GM12878 (cell line): Measurements from ENCODE around the gene EFCAB9. TPM values are rescaled to one million over a fixed set of nuclear protein-coding genes. Genes with fewer than 3 reads are reported as not detected.
A peak's percentile ranks its signal among the peaks of the same experiment; 100 is the strongest.

Experiments
- CHD2 ChIP-seq: IDR thresholded peaks from 2 replicates; pipeline ENCODE4 v1.6.1; 2011; ENCODE audit warnings: low read depth, low read length, improper control_type of control experiment, borderline replicate concordance
- CREB1 ChIP-seq: IDR thresholded peaks from 2 replicates; pipeline ENCODE4 v1.6.1; 2012; ENCODE audit warnings: low read depth, mild to moderate bottlenecking, inconsistent platforms
- DPF2 ChIP-seq: fragments of 450-650 bp; IDR thresholded peaks from 2 replicates; pipeline ENCODE4 v1.6.1; 2017; ENCODE audit warnings: mild to moderate bottlenecking
- ELK1 ChIP-seq: IDR thresholded peaks from 2 replicates; pipeline ENCODE4 v1.6.1; 2012; ENCODE audit warnings: low read depth, low read length, improper control_type of control experiment
- FOS ChIP-seq: IDR thresholded peaks from 3 replicates; pipeline ENCODE4 v1.6.1; 2011; ENCODE audit warnings: borderline replicate concordance; ENCODE audit not compliant: insufficient read length; ENCODE audit errors: extremely low read depth
- IKZF1 ChIP-seq: fragments of 450-650 bp; conservative IDR thresholded peaks from 2 replicates; pipeline ENCODE4 v1.6.1; 2017; ENCODE audit warnings: antibody characterized with exemption, mild to moderate bottlenecking
- IKZF2 ChIP-seq, 2 experiments: fragments of 450-650 bp; IDR thresholded peaks; 2 replicates each; pipeline ENCODE4 v1.6.1; 2017; ENCODE audit warnings: mild to moderate bottlenecking in 2 of 2, moderate library complexity in 2 of 2
- NFXL1 ChIP-seq: fragments of 450-650 bp; IDR thresholded peaks from 2 replicates; pipeline ENCODE4 v1.6.1; 2017; ENCODE audit warnings: antibody characterized with exemption, mild to moderate bottlenecking, borderline replicate concordance
- NFYA ChIP-seq: IDR thresholded peaks from 2 replicates; pipeline ENCODE4 v1.6.1; 2011; ENCODE audit warnings: low read depth, mild to moderate bottlenecking, low read length, improper control_type of control experiment, borderline replicate concordance
- NFYB ChIP-seq: IDR thresholded peaks from 2 replicates; pipeline ENCODE4 v1.6.1; 2011; ENCODE audit warnings: low read depth, mild to moderate bottlenecking, low read length, improper control_type of control experiment, moderate library complexity; ENCODE audit not compliant: insufficient read depth
- NR2C1 ChIP-seq: fragments of 450-650 bp; IDR thresholded peaks from 2 replicates; pipeline ENCODE4 v1.6.1; 2017; ENCODE audit warnings: antibody characterized with exemption, mild to moderate bottlenecking, moderate library complexity
- NR2F1 ChIP-seq: fragments of 450-650 bp; conservative IDR thresholded peaks from 2 replicates; pipeline ENCODE4 v1.6.1; 2017; ENCODE audit warnings: mild to moderate bottlenecking
- POLR2AphosphoS5 ChIP-seq: IDR thresholded peaks from 2 replicates; pipeline ENCODE4 v1.6.1; 2011; ENCODE audit warnings: mild to moderate bottlenecking, low read length, inconsistent platforms
- RELB ChIP-seq: fragments of 450-650 bp; IDR thresholded peaks from 2 replicates; pipeline ENCODE4 v1.6.1; 2017; ENCODE audit warnings: low read depth, mild to moderate bottlenecking, moderate library complexity
- SIX5 ChIP-seq: IDR thresholded peaks from 2 replicates; pipeline ENCODE4 v1.6.1; 2011; ENCODE audit warnings: mild to moderate bottlenecking, low read depth, low read length, moderate library complexity; ENCODE audit not compliant: severe bottlenecking
- STAT1 ChIP-seq: fragments of 450-650 bp; conservative IDR thresholded peaks from 2 replicates; pipeline ENCODE4 v1.6.1; 2014; ENCODE audit warnings: antibody characterized with exemption, mild to moderate bottlenecking
- STAT3 ChIP-seq: IDR thresholded peaks from 2 replicates; pipeline ENCODE4 v1.6.1; 2011; ENCODE audit warnings: low read depth, low read length, improper control_type of control experiment
- YY1 ChIP-seq: IDR thresholded peaks from 2 replicates; pipeline ENCODE4 v1.6.1; 2011; ENCODE audit warnings: low read depth, mild to moderate bottlenecking, low read length
- ZNF592 ChIP-seq: fragments of 450-650 bp; IDR thresholded peaks from 2 replicates; pipeline ENCODE4 v1.6.1; 2017; ENCODE audit warnings: mild to moderate bottlenecking, moderate library complexity
- ZNF687 ChIP-seq: fragments of 450-650 bp; IDR thresholded peaks from 2 replicates; pipeline ENCODE4 v1.6.1; 2017; ENCODE audit warnings: mild to moderate bottlenecking, moderate library complexity
- polyA plus RNA-seq, 11 experiments: library from polyadenylated mRNA; depleted of rRNA in 4 of 11; unstranded in 6 of 11; stranded (reverse) in 5 of 11; fragments of >200 nt; fragmentation: Nextera tagmentation in 4 of 11; fragmentation: Illumina TruSeq in 1 of 11; extraction: Ambion mirVana in 4 of 11; extraction: Trizol in 1 of 11; gene quantifications; 1 replicate in 1 of 11; 2 replicates in 10 of 11; pipeline versions ENCODE4 v1.2.1 to v1.2.3, GENCODE V29; 2011 to 2016; ENCODE audit warnings: inconsistent platforms in 2 of 11, missing spikeins in 2 of 11, low read depth in 1 of 11
- total RNA-seq, 4 experiments: library from RNA; depleted of rRNA in 3 of 4; stranded (reverse); fragments of >200 nt in 3 of 4; fragmentation: Illumina TruSeq in 1 of 4; extraction: Trizol in 1 of 4; gene quantifications; 2 replicates each; pipeline versions ENCODE4 v1.2.1 to v1.2.3, GENCODE V29; 2013 to 2021

Gene EFCAB9
- total and polyA plus RNA-seq, 10 of the 15 experiments (the other 5 are each of a cell fraction or from before 2014, with no cell fraction given) = 0.73 TPM; not detected in 9

GRCh38 chr5:172175263-172175719 is 18.7 kb upstream of the EFCAB9 start (continued):
- no peak for TF ChIP-seq NR2C1
- TF ChIP-seq RELB = no peak; the same call in 1 of the 2 replicates
- no peak for TF ChIP-seq NFYA
- no peak for TF ChIP-seq NFYB
- TF ChIP-seq DPF2 = no peak
- peak; percentile 58 to 70 for TF ChIP-seq IKZF2 (IDR thresholded peaks at IDR 0.05)
- no peak for TF ChIP-seq ZNF592
- TF ChIP-seq SIX5 = no peak
- TF ChIP-seq FOS = no peak
- TF ChIP-seq IKZF1 = peak; percentile 62
- TF ChIP-seq STAT3 = no peak
- peak; percentile 55; the same call in 1 of the 2 replicates for TF ChIP-seq CHD2
- TF ChIP-seq CREB1 = no peak
- TF ChIP-seq YY1 = peak; percentile 58
- no peak for TF ChIP-seq STAT1
- TF ChIP-seq ELK1 = no peak
- TF ChIP-seq POLR2AphosphoS5 = peak; percentile 67; the same call in 1 of the 2 replicates
- no peak; the same call in 1 of the 2 replicates for TF ChIP-seq NR2F1
- TF ChIP-seq ZNF687 = peak; percentile 47; the same call in 1 of the 2 replicates
- TF ChIP-seq NFXL1 = no peak
